ENCODE results near the gene RHOT2. TPM values are rescaled to one million over a fixed set of nuclear protein-coding genes. Genes with fewer than 3 reads are reported as not detected.

The RHOT2 gene
- total RNA-seq (2013; cell fraction: nucleolus; rRNA removed): 119 and 139 TPM in 2 replicates
- total RNA-seq (2014; rRNA removed): 57.3 and 77.8 TPM in 2 replicates
- total RNA-seq (2014; rRNA removed; fragmentation: Illumina TruSeq; extraction: Trizol): 20.6 and 23.5 TPM in 2 replicates
- total RNA-seq (2021): 149 and 167 TPM in 2 replicates
- 39.2 TPM for polyA plus RNA-seq (2011; ENCODE audit: low read depth)
- polyA plus RNA-seq (2011; rRNA removed): 31.1 and 61.9 TPM in 2 replicates
- 64.6 and 110 TPM in 2 replicates for polyA plus RNA-seq (2011; cell fraction: cytosol; rRNA removed)
- 755 and 892 TPM in 2 replicates for polyA plus RNA-seq (2011; cell fraction: nucleus; rRNA removed)
- polyA plus RNA-seq (2012): 84.4 and 122 TPM in 2 replicates
- 9.4 and 44.3 TPM in 2 replicates for polyA plus RNA-seq (2014; fragmentation: Illumina TruSeq; extraction: Trizol)
- polyA plus RNA-seq (2014; fragmentation: Nextera tagmentation; extraction: Ambion mirVana): 1 to 10 TPM; 3.7 to 5.6 TPM
- polyA plus RNA-seq (2014; rRNA removed): 174 and 190 TPM in 2 replicates
- 100 to 1,000 TPM; 124 to 141 TPM for polyA plus RNA-seq (2016; fragmentation: Nextera tagmentation; extraction: Ambion mirVana)
- polyA minus RNA-seq (2011; rRNA and poly(A)+ RNA removed): 17.0 and 34.0 TPM in 2 replicates
- polyA minus RNA-seq (2011; cell fraction: cytosol; rRNA and poly(A)+ RNA removed): 28.9 and 35.5 TPM in 2 replicates
- polyA minus RNA-seq (2011; cell fraction: nucleus; rRNA and poly(A)+ RNA removed): 107 and 163 TPM in 2 replicates
- Bru-seq, nascent RNA: percentile 73 among the genes with signal in this experiment
- percentile 91 among the genes with signal in this experiment for BruChase-seq, experiment 1, labeled RNA remaining after a 6-hour chase
- BruChase-seq, experiment 2, labeled RNA remaining after a 2-hour chase: percentile 85 among the genes with signal in this experiment
- long read RNA-seq, experiment 1, transcript RHOT2-201 (19 exons, 2,539 nt): major isoform, 38 of 65 reads
- long read RNA-seq, experiment 1, partial matches to known transcripts: 1 of 65 reads
- long read RNA-seq, experiment 1, other reads (novel, unspliced or antisense): 25 of 65 reads
- long read RNA-seq, experiment 2, transcript RHOT2-201 (19 exons, 2,539 nt): major isoform, 5 of 12 reads
- long read RNA-seq, experiment 2, partial matches to known transcripts: 1 of 12 reads
- long read RNA-seq, experiment 2, other reads (novel, unspliced or antisense): 6 of 12 reads

DNA sequence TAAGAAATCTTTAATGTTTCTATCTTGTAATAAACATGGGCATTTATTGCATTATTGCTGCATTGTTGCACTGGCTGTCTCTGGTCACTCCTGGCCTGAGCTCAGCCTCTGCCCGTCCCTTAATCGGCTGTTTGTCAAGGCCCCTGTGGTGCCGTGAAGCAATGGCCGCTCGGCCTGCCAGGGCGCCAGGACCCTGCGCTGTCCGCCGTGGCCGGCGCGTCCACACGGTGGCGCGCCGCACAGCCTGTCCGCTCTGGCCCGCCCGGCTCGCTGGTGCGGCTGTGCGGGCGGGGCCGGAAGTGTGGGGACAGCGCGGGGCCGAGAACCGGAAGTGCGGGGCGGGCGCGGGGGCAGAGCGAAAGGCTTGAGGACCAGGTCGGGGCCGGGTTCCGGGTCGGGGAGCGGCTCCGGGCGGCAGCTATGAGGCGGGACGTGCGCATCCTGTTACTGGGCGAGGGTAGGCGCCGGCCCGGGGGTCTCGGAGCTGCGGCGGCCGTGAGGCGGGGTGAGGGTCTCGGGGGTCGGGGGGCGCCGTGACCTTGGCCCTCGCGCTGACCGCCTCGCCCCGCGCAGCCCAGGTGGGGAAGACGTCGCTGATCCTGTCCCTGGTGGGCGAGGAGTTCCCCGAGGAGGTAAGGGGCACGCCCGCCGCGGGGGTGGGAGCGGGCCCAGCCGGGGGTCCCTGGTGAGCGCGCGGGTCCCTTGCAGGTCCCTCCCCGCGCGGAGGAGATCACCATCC is at the start of gene RHOT2:
Gene RHOT2 (plus strand): TSS at position 353 of the 739 bp plus-strand sequence. CDS start 68 bp downstream, at position 421.
- H3K36me3 ChIP-seq (ENCODE audit: control insufficient read depth in 2 of 2, insufficient read depth in 2 of 2, low read length in 1 of 2): peaks cover 0 to 16% of the 10 kb centered on the region in 2 experiments; a peak in 3 of 4 replicates
- in situ Hi-C loops (cut with MboI) (loop anchor here (10.0 kb wide), 1 partner anchor 273 kb away; the partner anchor contains the start of gene NME4), intact Hi-C loops (cut with micrococcal nuclease; ENCODE audit: unreplicated experiment) (loop anchor here (10.0 kb wide), 1 partner anchor 273 kb away; the partner anchor contains the start of gene NME4)
- CTCF ChIA-PET: interaction anchor here (0.6 to 1.8 kb wide), 6 partner anchors 8 to 292 kb away, joined by 3 to 11 read pairs (median 4); partner anchors contain the start of genes METTL26, STUB1 and WDR90
- 2% methylated on average over 64 of the region's 78 CpGs for WGBS (ENCODE audit: insufficient coverage, insufficient replicate concordance, low lambda C conversion rate, missing lambda C conversion rate)
- H3K79me2 ChIP-seq (ENCODE audit: control insufficient read depth, insufficient read depth, low read length): peaks cover 16% of the 10 kb centered on the region
- H3K9me3 ChIP-seq (replicated peaks; ENCODE audit: control insufficient read depth, insufficient read depth, low read length): no peaks in the 10 kb centered on the region
- peaks cover 2% of the 10 kb centered on the region; the same call in 1 of the 2 replicates for H3K4me1 ChIP-seq (ENCODE audit: control insufficient read depth, insufficient read depth, low read length)
- RAD21 ChIA-PET (ENCODE audit: unreplicated experiment): interaction anchor here (1.3 kb wide), 1 partner anchor 22 kb away, joined by 3 read pairs; the partner anchor contains the start of gene WDR24
- H4K20me1 ChIP-seq (ENCODE audit: control insufficient read depth, insufficient read depth): no peaks in the 10 kb centered on the region; the same call in 1 of the 2 replicates
- SMC1A ChIA-PET (ENCODE audit: uncharacterized antibody, unreplicated experiment): no interaction called here
- peak within 1 kb of the TSS; percentile 97 for H3K9ac ChIP-seq (ENCODE audit: control insufficient read depth, insufficient read depth, low read length)
- H3K27me3 ChIP-seq (replicated peaks in 1 of 2; ENCODE audit: control insufficient read depth in 2 of 2, insufficient read depth in 2 of 2, low read length in 1 of 2): no peaks in the 10 kb centered on the region
- peak; percentile 48 for DNase-seq (ENCODE audit: low read depth, low spot score)
- ATAC-seq: peak; percentile 99
- peak within 1 kb of the TSS; percentile 90 for H3K4me3 ChIP-seq
- BruUV-seq (replicated peaks): no TSS peak
- peak; percentile 52 for FAIRE-seq
- H2AFZ ChIP-seq (ENCODE audit: control insufficient read depth, low read depth, low read length): peak within 1 kb of the TSS; percentile 84
- H3K27ac ChIP-seq (ENCODE audit: control insufficient read depth, insufficient read depth): peak within 1 kb of the TSS; percentile 73
- peak within 1 kb of the TSS; percentile 82 for H3K4me2 ChIP-seq (ENCODE audit: control insufficient read depth, insufficient read depth)
- POLR2A ChIA-PET: interaction anchor here (0.7 to 1.2 kb wide), 4 partner anchors 13 to 1801 kb away, joined by 3 to 4 read pairs (median 4); partner anchors contain the start of genes METTL26, STUB1 and WDR90
- TF ChIP-seq NRF1 (conservative IDR thresholded peaks at IDR 0.05; ENCODE audit: low read depth, low read length) (no peak), ZNF384 (IDR thresholded peaks at IDR 0.05; ENCODE audit: borderline replicate concordance, low read depth, low read length) (no peak), EED (IDR thresholded peaks at IDR 0.05; ENCODE audit: low read depth) (no peak), JUNB (IDR thresholded peaks at IDR 0.05) (no peak), STAT3 (IDR thresholded peaks at IDR 0.05; ENCODE audit: low read depth, low read length) (no peak), EGR1 (IDR thresholded peaks at IDR 0.05; ENCODE audit: borderline replicate concordance in 1 of 2, low read depth in 2 of 2, low read length in 2 of 2) (peak; percentile 30 to 90), POLR2AphosphoS2 (IDR thresholded peaks at IDR 0.05; ENCODE audit: low read depth, low read length) (peak; percentile 67; the same call in 1 of the 2 replicates), TAF1 (IDR thresholded peaks at IDR 0.05; ENCODE audit: borderline replicate concordance, low read depth, low read length) (peak; percentile 77; the same call in 1 of the 2 replicates)
- TF ChIP-seq, protein P1, sequence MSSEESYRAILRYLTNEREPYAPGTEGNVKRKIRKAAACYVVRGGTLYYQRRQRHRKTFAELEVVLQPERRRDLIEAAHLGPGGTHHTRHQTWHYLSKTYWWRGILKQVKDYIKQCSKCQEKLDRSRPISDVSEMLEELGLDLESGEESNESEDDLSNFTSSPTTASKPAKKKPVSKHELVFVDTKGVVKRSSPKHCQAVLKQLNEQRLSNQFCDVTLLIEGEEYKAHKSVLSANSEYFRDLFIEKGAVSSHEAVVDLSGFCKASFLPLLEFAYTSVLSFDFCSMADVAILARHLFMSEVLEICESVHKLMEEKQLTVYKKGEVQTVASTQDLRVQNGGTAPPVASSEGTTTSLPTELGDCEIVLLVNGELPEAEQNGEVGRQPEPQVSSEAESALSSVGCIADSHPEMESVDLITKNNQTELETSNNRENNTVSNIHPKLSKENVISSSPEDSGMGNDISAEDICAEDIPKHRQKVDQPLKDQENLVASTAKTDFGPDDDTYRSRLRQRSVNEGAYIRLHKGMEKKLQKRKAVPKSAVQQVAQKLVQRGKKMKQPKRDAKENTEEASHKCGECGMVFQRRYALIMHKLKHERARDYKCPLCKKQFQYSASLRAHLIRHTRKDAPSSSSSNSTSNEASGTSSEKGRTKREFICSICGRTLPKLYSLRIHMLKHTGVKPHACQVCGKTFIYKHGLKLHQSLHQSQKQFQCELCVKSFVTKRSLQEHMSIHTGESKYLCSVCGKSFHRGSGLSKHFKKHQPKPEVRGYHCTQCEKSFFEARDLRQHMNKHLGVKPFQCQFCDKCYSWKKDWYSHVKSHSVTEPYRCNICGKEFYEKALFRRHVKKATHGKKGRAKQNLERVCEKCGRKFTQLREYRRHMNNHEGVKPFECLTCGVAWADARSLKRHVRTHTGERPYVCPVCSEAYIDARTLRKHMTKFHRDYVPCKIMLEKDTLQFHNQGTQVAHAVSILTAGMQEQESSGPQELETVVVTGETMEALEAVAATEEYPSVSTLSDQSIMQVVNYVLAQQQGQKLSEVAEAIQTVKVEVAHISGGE (CRISPR knock-in tag; IDR thresholded peaks at IDR 0.05): peak; percentile 69
- TF ChIP-seq, protein P2, sequence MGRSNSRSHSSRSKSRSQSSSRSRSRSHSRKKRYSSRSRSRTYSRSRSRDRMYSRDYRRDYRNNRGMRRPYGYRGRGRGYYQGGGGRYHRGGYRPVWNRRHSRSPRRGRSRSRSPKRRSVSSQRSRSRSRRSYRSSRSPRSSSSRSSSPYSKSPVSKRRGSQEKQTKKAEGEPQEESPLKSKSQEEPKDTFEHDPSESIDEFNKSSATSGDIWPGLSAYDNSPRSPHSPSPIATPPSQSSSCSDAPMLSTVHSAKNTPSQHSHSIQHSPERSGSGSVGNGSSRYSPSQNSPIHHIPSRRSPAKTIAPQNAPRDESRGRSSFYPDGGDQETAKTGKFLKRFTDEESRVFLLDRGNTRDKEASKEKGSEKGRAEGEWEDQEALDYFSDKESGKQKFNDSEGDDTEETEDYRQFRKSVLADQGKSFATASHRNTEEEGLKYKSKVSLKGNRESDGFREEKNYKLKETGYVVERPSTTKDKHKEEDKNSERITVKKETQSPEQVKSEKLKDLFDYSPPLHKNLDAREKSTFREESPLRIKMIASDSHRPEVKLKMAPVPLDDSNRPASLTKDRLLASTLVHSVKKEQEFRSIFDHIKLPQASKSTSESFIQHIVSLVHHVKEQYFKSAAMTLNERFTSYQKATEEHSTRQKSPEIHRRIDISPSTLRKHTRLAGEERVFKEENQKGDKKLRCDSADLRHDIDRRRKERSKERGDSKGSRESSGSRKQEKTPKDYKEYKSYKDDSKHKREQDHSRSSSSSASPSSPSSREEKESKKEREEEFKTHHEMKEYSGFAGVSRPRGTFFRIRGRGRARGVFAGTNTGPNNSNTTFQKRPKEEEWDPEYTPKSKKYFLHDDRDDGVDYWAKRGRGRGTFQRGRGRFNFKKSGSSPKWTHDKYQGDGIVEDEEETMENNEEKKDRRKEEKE (IDR thresholded peaks at IDR 0.05): peak; percentile 62

All from GM12878 (cell line).